Measurements from ENCODE around the gene FAM9C. TPM values are rescaled to one million over a fixed set of nuclear protein-coding genes. Genes with fewer than 3 reads are reported as not detected.

The FAM9C gene
- total RNA-seq, 4 donors from 2014 or later: 0.17 to 0.22 TPM; not detected in 2

DNA sequence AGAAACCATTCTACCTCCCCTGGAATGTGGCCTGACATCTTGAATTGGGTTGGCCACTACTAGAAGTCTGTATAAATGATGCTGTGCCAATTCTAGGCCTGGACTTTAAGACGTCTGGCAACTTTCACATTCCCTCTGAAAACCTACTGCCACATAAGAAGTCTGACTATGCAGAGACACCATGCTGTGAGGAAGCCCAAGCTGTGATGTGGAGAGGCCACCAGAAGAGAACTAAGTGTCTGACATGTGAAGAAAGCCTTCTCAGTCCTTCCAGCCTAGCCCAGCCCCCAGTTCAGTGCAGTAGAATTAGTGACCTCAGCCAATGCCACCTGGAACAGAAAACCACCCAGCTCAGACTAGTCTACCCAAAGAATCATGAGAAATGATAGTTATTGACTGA lies 24.2 kb upstream of the FAM9C start:
- TF ChIP-seq, protein P1, sequence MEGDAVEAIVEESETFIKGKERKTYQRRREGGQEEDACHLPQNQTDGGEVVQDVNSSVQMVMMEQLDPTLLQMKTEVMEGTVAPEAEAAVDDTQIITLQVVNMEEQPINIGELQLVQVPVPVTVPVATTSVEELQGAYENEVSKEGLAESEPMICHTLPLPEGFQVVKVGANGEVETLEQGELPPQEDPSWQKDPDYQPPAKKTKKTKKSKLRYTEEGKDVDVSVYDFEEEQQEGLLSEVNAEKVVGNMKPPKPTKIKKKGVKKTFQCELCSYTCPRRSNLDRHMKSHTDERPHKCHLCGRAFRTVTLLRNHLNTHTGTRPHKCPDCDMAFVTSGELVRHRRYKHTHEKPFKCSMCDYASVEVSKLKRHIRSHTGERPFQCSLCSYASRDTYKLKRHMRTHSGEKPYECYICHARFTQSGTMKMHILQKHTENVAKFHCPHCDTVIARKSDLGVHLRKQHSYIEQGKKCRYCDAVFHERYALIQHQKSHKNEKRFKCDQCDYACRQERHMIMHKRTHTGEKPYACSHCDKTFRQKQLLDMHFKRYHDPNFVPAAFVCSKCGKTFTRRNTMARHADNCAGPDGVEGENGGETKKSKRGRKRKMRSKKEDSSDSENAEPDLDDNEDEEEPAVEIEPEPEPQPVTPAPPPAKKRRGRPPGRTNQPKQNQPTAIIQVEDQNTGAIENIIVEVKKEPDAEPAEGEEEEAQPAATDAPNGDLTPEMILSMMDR (IDR thresholded peaks at IDR 0.05; ENCODE audit: low read depth): no peak

DNA sequence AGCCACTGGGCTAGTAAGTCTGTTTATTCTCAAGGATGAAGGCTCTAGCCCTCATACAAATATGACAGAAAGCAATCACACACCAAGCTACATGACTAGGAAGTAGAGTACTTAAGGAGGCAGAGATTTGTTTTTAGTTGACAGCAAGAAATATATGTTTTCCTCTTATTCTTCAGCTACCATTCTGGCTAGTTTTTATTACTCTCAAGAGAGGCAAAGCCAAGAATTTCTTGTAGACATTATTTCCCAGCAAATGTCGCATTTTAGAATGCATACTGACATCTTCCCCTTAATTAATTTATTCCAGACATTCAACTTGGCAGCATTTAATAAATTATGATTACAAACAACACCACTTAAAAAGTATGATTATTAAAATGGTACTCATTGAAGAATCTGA lies 23.4 kb upstream of the FAM9C start:
- TF ChIP-seq, protein P1 (IDR thresholded peaks at IDR 0.05; ENCODE audit: low read depth): no peak

GRCh38 chrX:13066391-13066790 lies 22.0 kb upstream of the FAM9C start:
- TF ChIP-seq, protein P1 (IDR thresholded peaks at IDR 0.05; ENCODE audit: low read depth): no peak

- TF ChIP-seq, protein P1 (IDR thresholded peaks at IDR 0.05; ENCODE audit: low read depth): no peak
Observed at GRCh38 chrX:13064599-13065143, 20.3 kb upstream of the FAM9C start.

DNA sequence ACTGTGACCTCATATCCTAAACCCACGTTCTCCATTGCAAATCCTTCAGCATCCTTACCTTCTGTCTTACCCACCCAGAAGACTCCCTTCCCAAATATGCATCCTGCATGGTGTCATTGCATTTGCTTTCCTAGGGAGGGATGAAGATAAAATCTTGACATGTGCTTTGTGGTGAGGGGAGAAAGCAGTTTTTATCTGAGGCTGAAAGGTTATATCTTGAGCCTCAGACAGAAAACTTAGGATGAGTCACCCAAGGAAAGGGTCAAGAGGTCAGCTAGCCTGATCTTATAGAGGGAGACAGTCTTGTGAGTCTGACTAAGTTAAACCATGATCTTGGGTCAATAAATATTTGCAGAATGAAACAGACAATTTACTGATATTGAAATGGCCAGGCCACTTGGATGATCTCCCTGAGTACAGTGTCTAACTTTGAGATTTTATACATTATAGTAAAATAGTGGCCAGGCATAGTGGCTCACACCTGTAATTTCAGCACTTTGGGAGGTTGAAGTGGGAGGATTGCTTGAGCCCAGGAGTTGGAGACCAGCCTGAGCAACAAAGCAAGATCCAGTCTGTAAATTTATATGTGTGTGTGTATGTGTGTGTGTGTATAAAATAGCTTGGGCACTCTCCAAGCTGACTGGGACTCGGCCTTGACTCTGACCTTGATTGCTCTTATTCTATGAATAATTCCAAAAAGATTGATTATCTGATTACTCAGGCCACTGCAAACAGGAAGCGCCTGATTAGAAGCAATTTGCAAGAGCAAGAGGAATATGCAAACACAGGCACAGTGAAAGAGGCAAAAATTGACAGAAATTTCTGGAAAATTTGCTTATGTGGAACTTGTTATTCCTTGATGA lies 15.4 kb upstream of the FAM9C start:
- TF ChIP-seq, protein P1 (IDR thresholded peaks at IDR 0.05; ENCODE audit: low read depth): no peak

DNA sequence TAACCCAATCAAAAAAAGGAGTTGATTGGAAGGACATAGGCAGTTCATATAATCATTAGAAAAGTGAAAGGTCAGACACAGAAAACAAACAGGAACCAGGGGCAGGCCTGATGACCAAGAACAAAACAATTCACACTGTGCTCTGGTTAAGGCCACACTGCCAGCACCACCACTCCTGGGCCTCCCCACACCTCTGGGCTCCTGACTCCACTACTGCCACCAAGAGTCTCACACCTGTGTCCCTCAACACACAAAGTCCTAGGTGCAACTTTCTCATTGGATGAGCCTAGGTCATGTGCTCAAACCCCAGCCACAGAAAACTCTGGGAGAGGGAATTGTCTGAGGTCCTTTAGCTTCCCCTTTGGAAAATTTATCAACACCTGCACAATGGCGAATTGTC lies 11.1 kb upstream of the FAM9C start:
- TF ChIP-seq, protein P1 (IDR thresholded peaks at IDR 0.05; ENCODE audit: low read depth): no peak

DNA sequence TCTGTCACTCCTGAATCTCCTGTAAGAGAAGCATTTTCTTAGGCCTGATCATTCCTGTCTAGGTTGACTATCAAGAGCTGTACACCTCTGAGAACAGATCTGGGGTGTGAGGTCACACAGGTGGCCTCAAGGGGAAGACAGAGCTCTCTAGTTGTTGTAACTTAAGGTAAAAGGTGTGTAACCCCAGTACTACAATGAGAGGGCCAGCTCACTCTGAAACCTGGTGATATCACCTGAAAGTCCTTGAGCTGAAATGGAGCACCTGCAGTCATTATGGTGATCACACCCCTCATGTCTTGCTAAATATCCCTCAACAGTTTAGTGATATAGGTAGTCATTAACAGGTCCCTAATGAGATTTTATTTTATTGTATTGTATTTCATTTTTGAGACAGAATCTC lies 8.8 kb upstream of the FAM9C start:
- TF ChIP-seq, protein P1 (IDR thresholded peaks at IDR 0.05; ENCODE audit: low read depth): no peak
